H9 (cell line): ENCODE measurements around the gene NAA15. TPM values are rescaled to one million over a fixed set of nuclear protein-coding genes. Genes with fewer than 3 reads are reported as not detected.

Source experiments
- DNase-seq: peaks from one replicate; pipeline ENCODE4 v3.0.0-alpha.2; 2017
- H2AFZ ChIP-seq: one replicate; pipeline ENCODE4 v1.6.1; 2013; ENCODE audit warnings: mild to moderate bottlenecking, low read length, control low read depth, moderate library complexity
- H2AK5ac ChIP-seq: 2 replicates; pipeline ENCODE4 v1.6.1; 2013; ENCODE audit warnings: low read length, control low read depth, mixed read lengths; ENCODE audit not compliant: insufficient read length
- H2BK120ac ChIP-seq: one replicate; pipeline ENCODE4 v1.6.1; 2013; ENCODE audit warnings: low read depth, mild to moderate bottlenecking, low read length, control low read depth, inconsistent platforms; ENCODE audit not compliant: poor library complexity, severe bottlenecking
- H2BK12ac ChIP-seq: 2 replicates; pipeline ENCODE4 v1.6.1; 2013; ENCODE audit warnings: low read length, control low read depth, mixed read lengths, low read depth; ENCODE audit not compliant: insufficient read length
- H2BK15ac ChIP-seq: 2 replicates; pipeline ENCODE4 v1.6.1; 2013; ENCODE audit warnings: low read depth, low read length, control low read depth
- H2BK20ac ChIP-seq: one replicate; pipeline ENCODE4 v1.6.1; 2013; ENCODE audit warnings: low read depth, mild to moderate bottlenecking, low read length, control low read depth, inconsistent platforms; ENCODE audit not compliant: poor library complexity, severe bottlenecking
- H2BK5ac ChIP-seq: 2 replicates; pipeline ENCODE4 v1.6.1; 2013; ENCODE audit warnings: low read length, control low read depth, mixed read lengths; ENCODE audit not compliant: insufficient read length
- H3K14ac ChIP-seq: 2 replicates; pipeline ENCODE4 v1.6.1; 2013; ENCODE audit warnings: low read length, control low read depth; ENCODE audit not compliant: insufficient read depth
- H3K18ac ChIP-seq: 2 replicates; pipeline ENCODE4 v1.6.1; 2013; ENCODE audit warnings: low read depth, mild to moderate bottlenecking, mixed read lengths, low read length, control low read depth; ENCODE audit not compliant: insufficient read length
- H3K23ac ChIP-seq: 2 replicates; pipeline ENCODE4 v1.6.1; 2013; ENCODE audit warnings: low read length, control low read depth, mixed read lengths, low read depth; ENCODE audit not compliant: insufficient read length
- H3K23me2 ChIP-seq: 2 replicates; pipeline ENCODE4 v1.6.1; 2013; ENCODE audit warnings: low read depth, mild to moderate bottlenecking, mixed read lengths, low read length, control low read depth; ENCODE audit not compliant: insufficient read length, poor library complexity, severe bottlenecking
- H3K27ac ChIP-seq: 2 replicates; pipeline ENCODE4 v1.5.1; 2013; ENCODE audit warnings: low read length, control low read depth, mixed read lengths, low read depth; ENCODE audit not compliant: insufficient read length
- H3K27me3 ChIP-seq: 2 replicates; pipeline ENCODE4 v1.6.1; 2013; ENCODE audit warnings: low read length, control low read depth, inconsistent platforms; ENCODE audit not compliant: insufficient read depth
- H3K4ac ChIP-seq: 2 replicates; pipeline ENCODE4 v1.6.1; 2013; ENCODE audit warnings: low read depth, mild to moderate bottlenecking, control low read depth, inconsistent platforms, low read length, moderate library complexity
- H3K4me1 ChIP-seq: 2 replicates; pipeline ENCODE4 v1.6.1; 2013; ENCODE audit warnings: low read length, control low read depth, inconsistent platforms; ENCODE audit not compliant: insufficient read depth
- H3K4me2 ChIP-seq: 2 replicates; pipeline ENCODE4 v1.6.1; 2013; ENCODE audit warnings: low read length, control low read depth, mixed read lengths; ENCODE audit not compliant: insufficient read length, insufficient read depth
- H3K56ac ChIP-seq: 2 replicates; pipeline ENCODE4 v1.6.1; 2013; ENCODE audit warnings: low read depth, mild to moderate bottlenecking, mixed read lengths, low read length, control low read depth; ENCODE audit not compliant: insufficient read length
- H3K79me1 ChIP-seq: 2 replicates; pipeline ENCODE4 v1.6.1; 2013; ENCODE audit warnings: low read depth, mild to moderate bottlenecking, moderate library complexity, low read length, control low read depth, inconsistent platforms; ENCODE audit not compliant: insufficient read depth, poor library complexity, severe bottlenecking
- H3K79me2 ChIP-seq: 2 replicates; pipeline ENCODE4 v1.6.1; 2013; ENCODE audit warnings: low read length, control low read depth, inconsistent platforms; ENCODE audit not compliant: insufficient read depth
- H3K9ac ChIP-seq: 2 replicates; pipeline ENCODE4 v1.6.1; 2013; ENCODE audit warnings: low read length, control low read depth, mixed read lengths; ENCODE audit not compliant: insufficient read length; ENCODE audit errors: extremely low read depth
- H3K9me3 ChIP-seq: one replicate; pipeline ENCODE4 v1.6.1; 2013; ENCODE audit warnings: low read depth, low read length, inconsistent platforms; ENCODE audit not compliant: control insufficient read depth
- H3T11ph ChIP-seq: one replicate; pipeline ENCODE4 v1.6.1; 2013; ENCODE audit warnings: mild to moderate bottlenecking, low read length, control low read depth, inconsistent platforms
- H4K20me1 ChIP-seq: one replicate; pipeline ENCODE4 v1.6.1; 2013; ENCODE audit not compliant: control insufficient read depth, insufficient read length, insufficient read depth
- H4K5ac ChIP-seq: 2 replicates; pipeline ENCODE4 v1.6.1; 2013; ENCODE audit warnings: low read depth, mild to moderate bottlenecking, mixed read lengths, low read length, control low read depth; ENCODE audit not compliant: insufficient read length
- H4K8ac ChIP-seq: replicated peaks from 2 replicates; pipeline ENCODE4 v1.6.1; 2013; ENCODE audit warnings: low read length, control low read depth, mixed read lengths, low read depth; ENCODE audit not compliant: insufficient read length
- H4K91ac ChIP-seq: 2 replicates; pipeline ENCODE4 v1.6.1; 2013; ENCODE audit warnings: low read depth, mild to moderate bottlenecking, moderate library complexity, mixed read lengths, low read length, control low read depth; ENCODE audit not compliant: insufficient read length
- H3K27ac Mint-ChIP-seq, 3 experiments: 2 replicates in 2 of 3; 3 replicates in 1 of 3; pipeline ENCODE4 v1.8.0; 2020 to 2021; ENCODE audit warnings: mixed read lengths in 3 of 3, mild to moderate bottlenecking in 1 of 3, moderate library complexity in 1 of 3
- H3K27me3 Mint-ChIP-seq: 2 replicates; pipeline ENCODE4 v1.8.0; 2021; ENCODE audit warnings: low read depth, mild to moderate bottlenecking, moderate library complexity, mixed read lengths
- H3K36me3 Mint-ChIP-seq, 3 experiments: 2 replicates in 2 of 3; 3 replicates in 1 of 3; pipeline ENCODE4 v1.8.0; 2020 to 2021; ENCODE audit warnings: low read depth in 3 of 3, mixed read lengths in 3 of 3; ENCODE audit not compliant: insufficient read depth in 1 of 3
- H3K4me1 Mint-ChIP-seq, 2 experiments: 2 replicates each; pipeline ENCODE4 v1.8.0; 2020; ENCODE audit warnings: mixed read lengths in 2 of 2
- H3K4me3 Mint-ChIP-seq, 2 experiments: 2 replicates in 1 of 2; 3 replicates in 1 of 2; pipeline ENCODE4 v1.8.0; 2020 to 2021; ENCODE audit warnings: mild to moderate bottlenecking in 2 of 2, mixed read lengths in 2 of 2, moderate library complexity in 1 of 2
- H3K9me3 Mint-ChIP-seq, 2 experiments: 2 replicates in 1 of 2; 3 replicates in 1 of 2; pipeline ENCODE4 v1.8.0; 2020; ENCODE audit warnings: mild to moderate bottlenecking in 2 of 2, mixed read lengths in 2 of 2, moderate library complexity in 1 of 2
- WGBS: extraction: QIAGEN DNeasy Blood & Tissue Kit; methylation state at CpG from one replicate; pipeline ENCODE4 v1.1.7; 2013; ENCODE audit warnings: missing lambda C conversion rate, low lambda C conversion rate, mixed read lengths; ENCODE audit not compliant: insufficient read length; ENCODE audit errors: extremely low coverage; 5-methylcytosine and 5-hydroxymethylcytosine counted together
- total RNA-seq: library from RNA; stranded (reverse); gene quantifications from 2 replicates; pipeline ENCODE4 v1.2.1, GENCODE V29; 2021
- TF ChIP-seq, protein P1 (sequence below): fragments of 200-600 bp; sonication (generic); conservative IDR thresholded peaks from 3 replicates; pipeline ENCODE4 v1.8.0; 2021; ENCODE audit warnings: antibody characterized with exemption, mild to moderate bottlenecking

The NAA15 gene
- total RNA-seq, 1 experiment from 2014 or later = 115 TPM

DNA sequence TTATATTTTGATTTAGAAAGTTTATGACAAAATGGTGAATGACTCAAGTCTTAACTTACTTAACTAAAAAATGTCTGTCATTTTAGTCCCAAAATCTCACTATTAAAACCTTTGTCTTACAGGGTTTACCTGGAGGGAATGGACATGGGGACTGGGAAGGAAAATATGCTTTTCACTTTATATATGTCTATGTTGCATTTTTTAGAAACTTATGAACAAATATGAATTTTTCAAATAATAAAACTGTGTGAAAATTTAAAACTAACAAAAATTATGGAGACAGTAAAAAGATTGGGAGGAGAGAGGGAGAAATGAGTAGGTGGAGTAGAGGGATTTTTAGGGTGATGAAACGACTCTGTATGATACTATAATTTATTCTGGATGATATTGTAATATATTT is 27.5 kb upstream of the NAA15 start:
- H2BK15ac ChIP-seq = no peak overlapping the region
- H4K5ac ChIP-seq = no peak overlapping the region
- no peak overlapping the region for H3K23ac ChIP-seq
- H2BK20ac ChIP-seq = no peak overlapping the region
- no peak overlapping the region for H3K9ac ChIP-seq
- no peak overlapping the region for H2BK12ac ChIP-seq
- H3K27me3 Mint-ChIP-seq = peaks cover 15% of the 10 kb centered on the region
- H3K4me3 Mint-ChIP-seq = no peak overlapping the region
- H2AFZ ChIP-seq = no peak overlapping the region
- H3K4me1 ChIP-seq = no peaks in the 10 kb centered on the region
- H2BK5ac ChIP-seq = no peak overlapping the region
- H2AK5ac ChIP-seq = no peak overlapping the region
- H3K9me3 ChIP-seq = no peaks in the 10 kb centered on the region
- H3K4ac ChIP-seq = no peak overlapping the region
- no peak overlapping the region for H3K56ac ChIP-seq
- 100% methylated on average over 1 of the region's 1 CpG for WGBS
- H3K27ac ChIP-seq = no peak overlapping the region
- no peaks in the 10 kb centered on the region for H3K79me2 ChIP-seq
- H4K8ac ChIP-seq = no peak overlapping the region
- no peak overlapping the region for H4K91ac ChIP-seq
- H4K20me1 ChIP-seq = no peaks in the 10 kb centered on the region
- peaks cover 4% of the 10 kb centered on the region; the same call in 1 of the 2 replicates for H3K27me3 ChIP-seq
- H3K4me2 ChIP-seq = no peak overlapping the region
- no peaks in the 10 kb centered on the region for H3K9me3 Mint-ChIP-seq
- no peaks in the 10 kb centered on the region for H3K79me1 ChIP-seq
- H3K36me3 Mint-ChIP-seq = no peaks in the 10 kb centered on the region
- H3K4me1 Mint-ChIP-seq = peaks cover 3% of the 10 kb centered on the region in 2 experiments
- no peak overlapping the region for H3K27ac Mint-ChIP-seq
- H3K23me2 ChIP-seq = no peaks in the 10 kb centered on the region
- TF ChIP-seq, protein P1, sequence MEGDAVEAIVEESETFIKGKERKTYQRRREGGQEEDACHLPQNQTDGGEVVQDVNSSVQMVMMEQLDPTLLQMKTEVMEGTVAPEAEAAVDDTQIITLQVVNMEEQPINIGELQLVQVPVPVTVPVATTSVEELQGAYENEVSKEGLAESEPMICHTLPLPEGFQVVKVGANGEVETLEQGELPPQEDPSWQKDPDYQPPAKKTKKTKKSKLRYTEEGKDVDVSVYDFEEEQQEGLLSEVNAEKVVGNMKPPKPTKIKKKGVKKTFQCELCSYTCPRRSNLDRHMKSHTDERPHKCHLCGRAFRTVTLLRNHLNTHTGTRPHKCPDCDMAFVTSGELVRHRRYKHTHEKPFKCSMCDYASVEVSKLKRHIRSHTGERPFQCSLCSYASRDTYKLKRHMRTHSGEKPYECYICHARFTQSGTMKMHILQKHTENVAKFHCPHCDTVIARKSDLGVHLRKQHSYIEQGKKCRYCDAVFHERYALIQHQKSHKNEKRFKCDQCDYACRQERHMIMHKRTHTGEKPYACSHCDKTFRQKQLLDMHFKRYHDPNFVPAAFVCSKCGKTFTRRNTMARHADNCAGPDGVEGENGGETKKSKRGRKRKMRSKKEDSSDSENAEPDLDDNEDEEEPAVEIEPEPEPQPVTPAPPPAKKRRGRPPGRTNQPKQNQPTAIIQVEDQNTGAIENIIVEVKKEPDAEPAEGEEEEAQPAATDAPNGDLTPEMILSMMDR = no peak
- no peak overlapping the region for H3K14ac ChIP-seq
- no peak overlapping the region for H3T11ph ChIP-seq
- no peak for DNase-seq
- H2BK120ac ChIP-seq = no peak overlapping the region
- H3K18ac ChIP-seq = no peak overlapping the region
